ENCODE measurements around the gene CT47A1.
"Not testable (repeated sequence)": the region's sequence is repeated elsewhere in the genome, so short reads cannot be mapped to it uniquely, and the experiment has no call there.

The CT47A1 gene

GRCh38 chrX:120985660-120986059 is at the start of gene CT47A1:
CT47A1 (minus strand) TSS chrX:120985760; CDS start chrX:120985529, 231 bp downstream.
- H3K4me2 ChIP-seq; H3K9me3 ChIP-seq (replicated peaks in 1 of 11); H3K36me3 ChIP-seq; H4K20me1 ChIP-seq; H3K27me3 ChIP-seq; H3K9ac ChIP-seq; H3K27ac ChIP-seq; H3K4me3 ChIP-seq; H3K4me1 ChIP-seq: not testable (repeated sequence)

- H3K9me3 ChIP-seq (replicated peaks in 1 of 11), result no peaks in the 10 kb centered on the region
- H3K27ac ChIP-seq, result no peak overlapping the region
- no peaks in the 10 kb centered on the region for H3K4me1 ChIP-seq
- H3K36me3 ChIP-seq, result no peaks in the 10 kb centered on the region
- no peak overlapping the region for H3K9ac ChIP-seq
- no peak overlapping the region for H3K4me3 ChIP-seq
- H3K4me2 ChIP-seq, result no peak overlapping the region
- H3K27me3 ChIP-seq, result no peaks in the 10 kb centered on the region
- TF ChIP-seq Cebpa-rat (IDR thresholded peaks at IDR 0.05), result no peak
- H4K20me1 ChIP-seq, result no peaks in the 10 kb centered on the region
Measured at GRCh38 chrX:121032531-121032930, 47.0 kb upstream of the CT47A1 start.

GRCh38 chrX:121030083-121030482 is 44.5 kb upstream of the CT47A1 start:
- H3K36me3 ChIP-seq, result no peaks in the 10 kb centered on the region
- no peak overlapping the region for H3K4me3 ChIP-seq
- H3K27ac ChIP-seq, result no peak overlapping the region
- H3K4me1 ChIP-seq, result no peaks in the 10 kb centered on the region
- no peaks in the 10 kb centered on the region for H3K27me3 ChIP-seq
- no peaks in the 10 kb centered on the region for H3K9me3 ChIP-seq (replicated peaks in 1 of 11)
- no peaks in the 10 kb centered on the region for H4K20me1 ChIP-seq
- H3K4me2 ChIP-seq, result no peak overlapping the region
- H3K9ac ChIP-seq, result no peak overlapping the region
- no peak for TF ChIP-seq Cebpa-rat (IDR thresholded peaks at IDR 0.05)

GRCh38 chrX:121028419-121028818 is 42.9 kb upstream of the CT47A1 start:
- Histone ChIP-seq H3K27ac (no peak overlapping the region), H3K4me1 (no peaks in the 10 kb centered on the region), H3K9me3 (replicated peaks in 1 of 11) (no peaks in the 10 kb centered on the region), H4K20me1 (no peaks in the 10 kb centered on the region), H3K4me2 (no peak overlapping the region), H3K4me3 (no peak overlapping the region), H3K27me3 (no peaks in the 10 kb centered on the region), H3K36me3 (no peaks in the 10 kb centered on the region), H3K9ac (no peak overlapping the region)
- TF ChIP-seq Cebpa-rat (IDR thresholded peaks at IDR 0.05), result no peak

- Histone ChIP-seq H3K4me1 (no peaks in the 10 kb centered on the region), H3K27me3 (no peaks in the 10 kb centered on the region), H3K4me2 (no peak overlapping the region), H3K27ac (no peak overlapping the region), H4K20me1 (no peaks in the 10 kb centered on the region), H3K36me3 (no peaks in the 10 kb centered on the region), H3K9me3 (replicated peaks in 1 of 11) (peaks cover 0 to 11% (median 10%) of the 10 kb centered on the region in 11 experiments; a peak in 12 of 22 replicates), H3K9ac (no peak overlapping the region), H3K4me3 (no peak overlapping the region)
- TF ChIP-seq Cebpa-rat (IDR thresholded peaks at IDR 0.05), result no peak
Measured at GRCh38 chrX:121014826-121015225, 29.3 kb upstream of the CT47A1 start.

- Histone ChIP-seq H3K4me2 (no peak overlapping the region), H3K4me1 (no peaks in the 10 kb centered on the region), H3K27me3 (no peaks in the 10 kb centered on the region), H3K4me3 (no peak overlapping the region), H3K9ac (no peak overlapping the region), H3K27ac (no peak overlapping the region), H3K9me3 (replicated peaks in 1 of 11) (peaks cover 0 to 11% (median 10%) of the 10 kb centered on the region in 11 experiments; a peak in 12 of 22 replicates), H4K20me1 (no peaks in the 10 kb centered on the region), H3K36me3 (no peaks in the 10 kb centered on the region)
- TF ChIP-seq Cebpa-rat (IDR thresholded peaks at IDR 0.05), result no peak
Measured at GRCh38 chrX:121013897-121014455, 28.4 kb upstream of the CT47A1 start.

GRCh38 chrX:121011254-121011653 is 25.7 kb upstream of the CT47A1 start:
- no peaks in the 10 kb centered on the region for H3K4me1 ChIP-seq
- peaks cover 0 to 15% (median 10%) of the 10 kb centered on the region in 11 experiments; a peak in 12 of 22 replicates for H3K9me3 ChIP-seq (replicated peaks in 1 of 11)
- H3K27me3 ChIP-seq, result no peaks in the 10 kb centered on the region
- no peaks in the 10 kb centered on the region for H3K36me3 ChIP-seq
- H3K27ac ChIP-seq, result no peak overlapping the region
- no peak for TF ChIP-seq Cebpa-rat (IDR thresholded peaks at IDR 0.05)
- no peaks in the 10 kb centered on the region for H4K20me1 ChIP-seq
- no peak overlapping the region for H3K9ac ChIP-seq
- no peak overlapping the region for H3K4me2 ChIP-seq
- no peak overlapping the region for H3K4me3 ChIP-seq

GRCh38 chrX:121010218-121010617 is 24.7 kb upstream of the CT47A1 start:
- Histone ChIP-seq H3K27ac (no peak overlapping the region), H3K9me3 (replicated peaks in 1 of 11) (peaks cover 0 to 19% (median 10%) of the 10 kb centered on the region in 11 experiments; a peak in 12 of 22 replicates), H3K9ac (no peak overlapping the region), H4K20me1 (no peaks in the 10 kb centered on the region), H3K36me3 (no peaks in the 10 kb centered on the region), H3K4me3 (no peak overlapping the region), H3K4me2 (no peak overlapping the region), H3K4me1 (no peaks in the 10 kb centered on the region), H3K27me3 (no peaks in the 10 kb centered on the region)
- TF ChIP-seq Cebpa-rat (IDR thresholded peaks at IDR 0.05), result no peak

GRCh38 chrX:121009764-121010163 is 24.2 kb upstream of the CT47A1 start:
- TF ChIP-seq Cebpa-rat (IDR thresholded peaks at IDR 0.05), result no peak
- H3K4me1 ChIP-seq, result no peaks in the 10 kb centered on the region
- H3K27ac ChIP-seq, result no peak overlapping the region
- no peaks in the 10 kb centered on the region for H4K20me1 ChIP-seq
- H3K9me3 ChIP-seq (replicated peaks in 1 of 11), result peaks cover 0 to 16% (median 7%) of the 10 kb centered on the region in 11 experiments; a peak in 12 of 22 replicates
- H3K9ac ChIP-seq, result no peak overlapping the region
- no peaks in the 10 kb centered on the region for H3K27me3 ChIP-seq
- no peak overlapping the region for H3K4me3 ChIP-seq
- no peak overlapping the region for H3K4me2 ChIP-seq
- H3K36me3 ChIP-seq, result no peaks in the 10 kb centered on the region

GRCh38 chrX:121008920-121009319 is 23.4 kb upstream of the CT47A1 start:
- H4K20me1 ChIP-seq, result no peaks in the 10 kb centered on the region
- no peak overlapping the region for H3K27ac ChIP-seq
- H3K4me1 ChIP-seq, result no peaks in the 10 kb centered on the region
- TF ChIP-seq Cebpa-rat (IDR thresholded peaks at IDR 0.05), result no peak
- H3K36me3 ChIP-seq, result no peaks in the 10 kb centered on the region
- peaks cover 0 to 9% (median 0%) of the 10 kb centered on the region in 11 experiments; a peak in 4 of 22 replicates for H3K9me3 ChIP-seq (replicated peaks in 1 of 11)
- H3K27me3 ChIP-seq, result no peaks in the 10 kb centered on the region
- H3K4me2 ChIP-seq, result no peak overlapping the region
- H3K4me3 ChIP-seq, result no peak overlapping the region
- H3K9ac ChIP-seq, result no peak overlapping the region

Measured in BLaER1 treated with 17β-estradiol and CSF1 and Interleukin-3, amounts not matched to agents 10 nM and 100 nM (cell line).